Glomerular visceral epithelial cell (primary cell): Measurements from ENCODE around the gene MSRB2.
"Not testable (repeated sequence)": the region's sequence is repeated elsewhere in the genome, so short reads cannot be mapped to it uniquely, and the experiment has no call there.

Experiments
- DNase-seq: peaks from one replicate; pipeline ENCODE4 v3.0.0-alpha.2; 2016; ENCODE audit errors: extremely low spot score

The MSRB2 gene

GRCh38 chr10:23095404-23095965 lies at the start of gene MSRB2:
Gene MSRB2, plus strand, starts transcription at chr10:23095579. Its CDS starts 30 bp downstream, at chr10:23095609.
- DNase-seq, result peak; percentile 93

- DNase-seq, result no peak
Measured at GRCh38 chr10:23046027-23046426, 49.4 kb upstream of the MSRB2 start.

GRCh38 chr10:23047201-23048050 lies 48.0 kb upstream of the MSRB2 start:
- DNase-seq, result no peak

- DNase-seq, result no peak
Measured at GRCh38 chr10:23048191-23048590, 47.2 kb upstream of the MSRB2 start.

- no peak for DNase-seq
Measured at GRCh38 chr10:23051278-23051677, 44.1 kb upstream of the MSRB2 start.

GRCh38 chr10:23051855-23052331 lies 43.5 kb upstream of the MSRB2 start:
- DNase-seq, result no peak

GRCh38 chr10:23053036-23053435 lies 42.3 kb upstream of the MSRB2 start:
- DNase-seq, result no peak

- DNase-seq, result no peak
Measured at GRCh38 chr10:23055424-23056185, 39.8 kb upstream of the MSRB2 start.

- DNase-seq, result no peak
Measured at GRCh38 chr10:23056186-23056579, 39.2 kb upstream of the MSRB2 start.

- DNase-seq, result no peak
Measured at GRCh38 chr10:23058366-23058765, 37.0 kb upstream of the MSRB2 start.

- DNase-seq, result no peak
Measured at GRCh38 chr10:23060918-23061317, 34.5 kb upstream of the MSRB2 start.

- peak; percentile 17 for DNase-seq
Measured at GRCh38 chr10:23063045-23063972, 32.1 kb upstream of the MSRB2 start.

GRCh38 chr10:23063973-23064812 lies 31.2 kb upstream of the MSRB2 start:
- no peak for DNase-seq

GRCh38 chr10:23064813-23065114 lies 30.6 kb upstream of the MSRB2 start:
- DNase-seq, result not testable (repeated sequence)

GRCh38 chr10:23065181-23065948 lies 30.0 kb upstream of the MSRB2 start:
- peak; percentile 49 for DNase-seq

GRCh38 chr10:23067337-23067736 lies 28.0 kb upstream of the MSRB2 start:
- DNase-seq, result no peak

- DNase-seq, result peak; percentile 62
Measured at GRCh38 chr10:23067939-23068775, 27.2 kb upstream of the MSRB2 start.

GRCh38 chr10:23069019-23069815 lies 26.2 kb upstream of the MSRB2 start:
- no peak for DNase-seq
